ENCODE measurements around the gene WASF3. TPM values are rescaled to one million over a fixed set of nuclear protein-coding genes. Genes with fewer than 3 reads are reported as not detected.

Gene WASF3
- total RNA-seq, 4 donors from 2014 or later, result 5.4 to 11.6 (median 7.6) TPM

DNA sequence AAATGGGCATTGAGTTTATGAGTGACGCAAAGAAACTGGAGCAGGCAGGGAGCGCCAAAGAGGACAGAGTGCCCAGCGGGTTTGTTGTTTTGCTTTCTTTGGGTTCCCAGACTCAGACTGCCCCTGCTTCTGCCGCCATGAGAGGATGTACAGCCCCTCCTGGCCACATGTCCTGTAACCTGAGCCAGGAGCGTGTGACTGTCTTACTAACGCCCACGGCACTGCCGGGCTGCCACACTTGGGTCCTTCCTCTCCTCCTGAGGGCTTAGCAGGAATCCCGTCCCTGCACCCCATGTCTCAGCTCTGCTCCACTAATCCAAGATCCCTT lies 122.6 kb downstream of the WASF3 start:
- TF ChIP-seq, protein P1, sequence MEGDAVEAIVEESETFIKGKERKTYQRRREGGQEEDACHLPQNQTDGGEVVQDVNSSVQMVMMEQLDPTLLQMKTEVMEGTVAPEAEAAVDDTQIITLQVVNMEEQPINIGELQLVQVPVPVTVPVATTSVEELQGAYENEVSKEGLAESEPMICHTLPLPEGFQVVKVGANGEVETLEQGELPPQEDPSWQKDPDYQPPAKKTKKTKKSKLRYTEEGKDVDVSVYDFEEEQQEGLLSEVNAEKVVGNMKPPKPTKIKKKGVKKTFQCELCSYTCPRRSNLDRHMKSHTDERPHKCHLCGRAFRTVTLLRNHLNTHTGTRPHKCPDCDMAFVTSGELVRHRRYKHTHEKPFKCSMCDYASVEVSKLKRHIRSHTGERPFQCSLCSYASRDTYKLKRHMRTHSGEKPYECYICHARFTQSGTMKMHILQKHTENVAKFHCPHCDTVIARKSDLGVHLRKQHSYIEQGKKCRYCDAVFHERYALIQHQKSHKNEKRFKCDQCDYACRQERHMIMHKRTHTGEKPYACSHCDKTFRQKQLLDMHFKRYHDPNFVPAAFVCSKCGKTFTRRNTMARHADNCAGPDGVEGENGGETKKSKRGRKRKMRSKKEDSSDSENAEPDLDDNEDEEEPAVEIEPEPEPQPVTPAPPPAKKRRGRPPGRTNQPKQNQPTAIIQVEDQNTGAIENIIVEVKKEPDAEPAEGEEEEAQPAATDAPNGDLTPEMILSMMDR (IDR thresholded peaks at IDR 0.05 in 4 of 5, conservative IDR thresholded peaks at IDR 0.05 in 1 of 5), result no peak
- no peak for TF ChIP-seq POLR2A (IDR thresholded peaks at IDR 0.05)
- in situ Hi-C loops (cut with MboI; ENCODE audit: low sequenced_read_pairs in 4 of 4) (loop anchor here in 1 of 4 donors (25.0 kb wide), 1 partner anchor 193 kb away; no protein-coding TSS in a partner anchor), intact Hi-C loops (cut with DNase I; ENCODE audit: low total_unique reads) (no loop called here)
- H3K9me3 ChIP-seq, result no peaks in the 10 kb centered on the region
- H3K4me1 ChIP-seq, result no peaks in the 10 kb centered on the region
- H3K36me3 ChIP-seq, result peaks cover 0 to 35% of the 10 kb centered on the region in 2 donors
- H3K27me3 ChIP-seq, result no peaks in the 10 kb centered on the region
- no peak for DNase-seq
- H3K4me3 ChIP-seq, result no peak overlapping the region
- ATAC-seq, result no peak
- no peak overlapping the region for H3K27ac ChIP-seq

DNA sequence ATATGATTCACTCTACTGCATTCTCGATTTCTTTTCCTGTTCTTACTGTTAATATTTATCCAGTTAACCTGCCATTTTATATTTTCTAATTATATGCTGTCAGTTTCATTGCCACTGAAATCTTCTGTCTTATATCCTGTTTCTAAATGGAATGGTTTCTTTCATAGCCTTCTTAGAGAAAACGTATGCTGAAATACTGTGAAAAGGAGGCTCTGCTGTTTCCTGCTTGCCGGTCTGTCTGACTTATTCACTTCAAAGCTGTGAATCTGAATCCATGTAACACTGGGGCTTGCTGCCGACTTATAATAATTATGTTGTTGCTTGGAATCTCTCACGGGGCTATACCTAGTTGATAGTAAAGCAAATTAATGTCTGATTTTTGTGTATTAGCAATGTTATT lies 123.1 kb downstream of the WASF3 start:
- Histone ChIP-seq H3K9me3 (no peaks in the 10 kb centered on the region), H3K27ac (no peak overlapping the region), H3K4me3 (no peak overlapping the region), H3K27me3 (no peaks in the 10 kb centered on the region), H3K4me1 (no peaks in the 10 kb centered on the region), H3K36me3 (peaks cover 0 to 37% of the 10 kb centered on the region in 2 donors)
- ATAC-seq (no peak), DNase-seq (no peak)
- TF ChIP-seq, protein P1 (IDR thresholded peaks at IDR 0.05 in 4 of 5, conservative IDR thresholded peaks at IDR 0.05 in 1 of 5), result no peak
- TF ChIP-seq POLR2A (IDR thresholded peaks at IDR 0.05), result no peak
- in situ Hi-C loops (cut with MboI; ENCODE audit: low sequenced_read_pairs in 4 of 4) (loop anchor here in 1 of 4 donors (25.0 kb wide), 1 partner anchor 193 kb away; no protein-coding TSS in a partner anchor), intact Hi-C loops (cut with DNase I; ENCODE audit: low total_unique reads) (no loop called here)

DNA sequence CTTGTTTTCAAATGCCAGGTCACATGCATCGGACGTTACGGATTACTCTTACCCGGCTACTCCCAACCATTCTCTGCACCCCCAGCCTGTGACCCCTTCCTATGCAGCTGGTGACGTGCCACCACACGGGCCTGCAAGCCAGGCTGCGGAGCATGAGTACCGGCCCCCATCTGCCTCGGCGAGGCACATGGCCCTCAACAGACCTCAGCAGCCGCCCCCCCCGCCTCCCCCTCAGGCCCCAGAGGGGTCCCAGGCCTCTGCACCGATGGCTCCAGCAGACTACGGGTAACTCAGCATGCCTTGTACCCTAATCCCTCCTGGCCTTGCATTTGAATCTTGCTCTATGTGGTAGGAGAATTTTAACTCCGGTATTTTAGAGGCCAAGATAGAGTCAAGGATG lies 123.6 kb downstream of the WASF3 start:
- no peak for TF ChIP-seq POLR2A (IDR thresholded peaks at IDR 0.05)
- no peak for ATAC-seq
- DNase-seq, result no peak
- Histone ChIP-seq H3K9me3 (no peaks in the 10 kb centered on the region), H3K4me1 (no peaks in the 10 kb centered on the region), H3K36me3 (peaks cover 0 to 42% of the 10 kb centered on the region in 2 donors), H3K27ac (no peak overlapping the region), H3K4me3 (no peak overlapping the region), H3K27me3 (no peaks in the 10 kb centered on the region)
- intact Hi-C loops (cut with DNase I; ENCODE audit: low total_unique reads) (no loop called here), in situ Hi-C loops (cut with MboI; ENCODE audit: low sequenced_read_pairs in 4 of 4) (loop anchor here in 1 of 4 donors (25.0 kb wide), 1 partner anchor 194 kb away; no protein-coding TSS in a partner anchor)

DNA sequence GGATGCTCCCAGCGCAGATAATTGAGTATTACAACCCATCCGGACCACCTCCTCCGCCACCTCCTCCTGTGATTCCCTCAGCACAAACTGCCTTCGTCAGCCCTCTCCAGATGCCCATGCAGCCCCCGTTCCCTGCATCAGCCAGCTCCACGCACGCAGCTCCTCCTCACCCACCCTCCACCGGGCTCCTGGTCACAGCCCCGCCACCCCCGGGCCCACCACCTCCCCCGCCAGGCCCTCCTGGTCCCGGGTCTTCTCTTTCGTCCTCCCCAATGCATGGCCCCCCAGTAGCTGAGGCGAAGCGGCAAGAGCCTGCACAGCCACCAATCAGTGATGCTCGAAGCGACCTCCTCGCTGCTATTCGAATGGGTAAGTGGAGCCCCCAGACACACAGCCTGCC lies 125.1 kb downstream of the WASF3 start:
- intact Hi-C loops (cut with DNase I; ENCODE audit: low total_unique reads) (no loop called here), in situ Hi-C loops (cut with MboI; ENCODE audit: low sequenced_read_pairs in 4 of 4) (loop anchor here in 1 of 4 donors (25.0 kb wide), 1 partner anchor 195 kb away; no protein-coding TSS in a partner anchor)
- no peak for TF ChIP-seq POLR2A (IDR thresholded peaks at IDR 0.05)
- Histone ChIP-seq H3K36me3 (peaks cover 0 to 48% of the 10 kb centered on the region in 2 donors), H3K4me3 (no peak overlapping the region), H3K27me3 (no peaks in the 10 kb centered on the region), H3K4me1 (no peaks in the 10 kb centered on the region), H3K27ac (no peak overlapping the region), H3K9me3 (no peaks in the 10 kb centered on the region)
- no peak for DNase-seq
- ATAC-seq, result no peak

DNA sequence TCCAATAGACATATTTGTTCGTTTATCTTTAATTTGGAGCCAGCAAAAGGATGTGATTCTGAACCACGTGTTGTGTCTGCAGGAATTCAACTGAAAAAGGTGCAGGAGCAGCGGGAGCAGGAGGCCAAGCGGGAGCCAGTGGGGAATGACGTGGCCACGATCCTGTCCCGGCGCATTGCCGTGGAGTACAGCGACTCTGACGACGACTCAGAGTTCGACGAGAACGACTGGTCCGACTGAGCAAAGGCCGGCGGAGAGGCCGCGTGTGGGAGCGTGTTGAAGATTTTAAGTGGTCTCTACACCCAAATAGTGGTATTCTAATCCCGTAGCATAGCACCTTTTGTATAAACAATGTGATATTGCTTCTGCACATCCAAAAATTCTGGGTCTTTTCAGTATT lies 128.1 kb downstream of the WASF3 start:
- H3K36me3 ChIP-seq, result peaks cover 0 to 47% of the 10 kb centered on the region in 2 donors

More for the DNA sequence above, 128.1 kb downstream of the WASF3 start:
- H3K27me3 ChIP-seq, result no peaks in the 10 kb centered on the region
- no peak overlapping the region for H3K27ac ChIP-seq
- no peak for ATAC-seq
- DNase-seq, result no peak
- in situ Hi-C loops (cut with MboI; ENCODE audit: low sequenced_read_pairs in 4 of 4), result loop anchor here in 1 of 4 donors (25.0 kb wide), 1 partner anchor 198 kb away; no protein-coding TSS in a partner anchor
- no peak for TF ChIP-seq POLR2A (IDR thresholded peaks at IDR 0.05)
- TF ChIP-seq, protein P1 (IDR thresholded peaks at IDR 0.05 in 4 of 5, conservative IDR thresholded peaks at IDR 0.05 in 1 of 5), result no peak
- no peak overlapping the region for H3K4me3 ChIP-seq
- intact Hi-C loops (cut with DNase I; ENCODE audit: low total_unique reads), result no loop called here
- H3K9me3 ChIP-seq, result no peaks in the 10 kb centered on the region
- H3K4me1 ChIP-seq, result no peaks in the 10 kb centered on the region

Data from gastrocnemius medialis (tissue), 4 donors.